COLO829 (cell line): ENCODE data around the gene FAM222B.

ENCODE experiments used
- DNase-seq: peaks from one replicate; pipeline ENCODE4 v3.0.0; 2012; ENCODE audit warnings: low spot score

The FAM222B gene

DNA sequence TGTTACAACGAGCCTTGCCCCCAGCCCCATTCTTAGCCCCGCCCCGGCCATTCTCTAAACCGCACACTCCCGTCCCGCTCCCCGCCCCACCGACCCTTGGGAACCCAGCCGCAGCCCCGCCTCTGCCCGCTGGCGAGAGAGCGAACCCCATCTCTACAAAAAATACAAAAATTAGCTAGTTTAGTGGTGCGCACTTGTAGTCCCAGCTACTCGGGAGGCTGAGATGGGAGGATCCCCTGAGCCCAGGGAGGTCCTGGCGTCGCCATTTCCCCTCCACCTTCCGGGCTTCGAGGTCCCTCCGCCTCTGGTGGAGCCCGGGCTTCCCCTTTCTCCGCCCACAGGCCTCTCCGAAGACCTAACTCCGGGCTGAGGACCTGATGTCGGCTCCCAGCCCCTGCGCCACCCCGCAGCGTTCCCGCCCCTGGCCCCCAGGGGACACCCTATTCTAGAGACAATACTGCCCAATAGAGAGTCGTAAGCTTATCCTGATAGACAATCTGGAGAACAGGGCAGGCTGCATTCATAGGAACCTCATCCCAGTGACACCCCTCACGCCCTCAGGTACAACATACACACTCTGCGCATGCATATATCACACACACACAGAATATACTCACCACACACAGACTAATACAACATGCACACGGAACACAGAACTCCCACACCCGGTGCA, 130.4 kb downstream of the FAM222B start:
- DNase-seq: no peak

GRCh38 chr17:28711723-28712031, 130.9 kb downstream of the FAM222B start, which contains the start of gene PROCA1:
PROCA1 (minus strand) TSS chr17:28711888; CDS start chr17:28711660, 228 bp downstream.
- no peak for DNase-seq

DNA sequence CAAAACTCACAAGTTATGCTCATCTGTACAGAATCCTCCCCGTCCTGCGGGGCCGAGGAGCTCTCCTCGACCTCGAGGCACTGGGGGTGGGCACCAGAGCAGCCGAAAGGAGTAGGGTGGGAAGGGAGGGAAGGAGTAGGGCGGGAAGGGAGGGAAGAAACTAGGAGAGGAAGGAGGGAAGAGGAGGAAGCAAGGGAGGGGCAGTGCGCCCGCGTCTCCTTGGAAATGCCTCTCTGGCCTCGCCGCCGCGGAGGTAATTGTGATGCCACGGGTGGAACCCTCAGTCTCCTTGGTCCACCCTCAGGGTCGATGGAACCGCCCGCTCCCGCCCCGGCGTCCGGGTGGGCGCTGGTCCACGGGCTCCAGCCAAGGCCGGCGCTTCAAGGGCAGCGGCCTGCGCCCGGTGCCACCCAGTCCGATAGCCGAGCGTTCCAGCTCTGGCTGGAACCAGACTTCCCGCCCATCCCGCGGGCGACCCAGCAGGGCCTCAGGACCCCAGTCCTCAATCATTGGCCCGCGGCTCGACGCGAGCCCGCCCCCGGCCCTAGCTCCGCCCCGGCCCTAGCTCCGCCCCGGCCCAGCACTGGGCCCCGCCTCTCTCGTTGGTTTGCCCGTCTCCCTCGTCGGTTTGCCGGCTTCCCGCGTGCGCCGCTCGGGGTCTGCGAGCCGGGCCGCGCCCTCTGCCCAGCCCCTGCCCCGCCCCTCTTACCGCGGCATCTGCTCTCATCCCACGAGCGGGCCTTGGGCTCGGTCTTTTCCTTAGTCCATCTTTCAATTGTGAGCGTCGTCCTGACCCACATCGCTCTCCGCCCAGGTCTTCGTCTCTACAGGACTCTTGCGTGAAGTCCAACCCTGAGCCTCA, 131.5 kb downstream of the FAM222B start:
- peak; percentile 89 for DNase-seq

GRCh38 chr17:28707339-28707720, 135.3 kb downstream of the FAM222B start:
- no peak for DNase-seq

GRCh38 chr17:28706471-28707338, 135.9 kb downstream of the FAM222B start:
- DNase-seq: no peak
